Ovary (tissue), 9 donors: ENCODE measurements around the gene HNRNPC. TPM values are rescaled to one million over a fixed set of nuclear protein-coding genes. Genes with fewer than 3 reads are reported as not detected.

Source experiments
- DNase-seq, 5 donors: peaks; one replicate each; pipeline ENCODE4 v3.0.0-alpha.2; 2019 to 2020
- H3K27ac ChIP-seq, 2 donors: fragments of 200-600 bp; one replicate each; pipeline versions ENCODE4 v1.5.1 to v1.8.0; 2019 to 2022
- H3K27me3 ChIP-seq: fragments of 200-600 bp; one replicate; pipeline ENCODE4 v1.8.0; 2022
- H3K36me3 ChIP-seq: fragments of 200-600 bp; sonication (generic); one replicate; pipeline ENCODE4 v1.5.1; 2019
- H3K4me1 ChIP-seq: one replicate; pipeline ENCODE4 v1.8.1; 2013; ENCODE audit warnings: mild to moderate bottlenecking, moderate library complexity; ENCODE audit not compliant: insufficient read depth
- H3K4me3 ChIP-seq: fragments of 200-600 bp; sonication (generic); one replicate; pipeline ENCODE4 v1.5.1; 2017
- H3K9me3 ChIP-seq, 2 donors: fragments of 200-600 bp in 1 of 2; sonication (generic) in 1 of 2; one replicate each; pipeline versions ENCODE4 v1.5.1 to v1.8.1; 2013 to 2019; ENCODE audit warnings: mild to moderate bottlenecking in 1 of 2, moderate library complexity in 1 of 2
- EP300 ChIP-seq: sonication (generic); formaldehyde crosslinking; IDR thresholded peaks from one replicate; pipeline ENCODE4 v1.6.1; 2017; ENCODE audit warnings: antibody characterized with exemption
- POLR2A ChIP-seq: fragments of 450-650 bp; IDR thresholded peaks from one replicate; pipeline ENCODE4 v1.6.1; 2017; ENCODE audit warnings: antibody characterized with exemption, mild to moderate bottlenecking, moderate library complexity
- WGBS, 3 donors: extraction: QIAGEN DNeasy Blood & Tissue Kit in 1 of 3; methylation state at CpG; one replicate each; pipeline versions ENCODE4 v1.1.5 to v1.1.7; 2013 to 2017; 5-methylcytosine and 5-hydroxymethylcytosine counted together
- intact Hi-C, 4 donors: fragments of 100-400 bp; cut with DNase I; formaldehyde crosslinking; loops; one replicate each; pipeline versions ENCODE4 v1.11.0 to v1.15.1; 2022 to 2023
- polyA plus RNA-seq, 2 donors: library from polyadenylated mRNA; stranded (reverse); fragments of 200-250 nt in 1 of 2; fragments of 350-450 nt in 1 of 2; fragmentation: Illumina TruSeq in 1 of 2; extraction: RNeasy Lipid Tissue Mini Kit (QIAGEN cat#74804) in 1 of 2; gene quantifications; one replicate each; pipeline ENCODE4 v1.2.3, GENCODE V29; 2013 to 2014
- total RNA-seq, 7 donors: library from RNA; depleted of rRNA in 2 of 7; stranded (reverse); fragments of >200 nt in 2 of 7; fragmentation: NEBNext Ultra II Directional in 3 of 7; extraction: Animal tissue kit (Norgen Biotek cat#: 25700) in 3 of 7; gene quantifications; one replicate each; pipeline versions ENCODE4 v1.1.0 to v1.2.4, GENCODE V29; 2016 to 2023
- TF ChIP-seq, protein P1 (sequence below), 3 donors: fragments of 450-650 bp in 2 of 3; fragments of 200-600 bp in 1 of 3; IDR thresholded peaks; one replicate each; pipeline versions ENCODE4 v1.5.1 to v1.8.0; 2016 to 2022; ENCODE audit warnings: antibody characterized with exemption in 3 of 3, mild to moderate bottlenecking in 1 of 3
- donor health status: DM: no; HTN: no; CAD: no; lungs with moderate emphysema.
- donor health status: DM: no; HTN: no; CAD: no.
- donor health status: Bipolar disorder and iron deficiency.
- donor health status: DM: yes; HTN: yes; CAD: no.
- donor health status: DM: no; HTN: no; CAD: no.
- donor health status: DM: yes; HTN: yes; CAD: no.

HNRNPC gene
- total and polyA plus RNA-seq, 9 donors: 427 to 913 (median 526) TPM

DNA sequence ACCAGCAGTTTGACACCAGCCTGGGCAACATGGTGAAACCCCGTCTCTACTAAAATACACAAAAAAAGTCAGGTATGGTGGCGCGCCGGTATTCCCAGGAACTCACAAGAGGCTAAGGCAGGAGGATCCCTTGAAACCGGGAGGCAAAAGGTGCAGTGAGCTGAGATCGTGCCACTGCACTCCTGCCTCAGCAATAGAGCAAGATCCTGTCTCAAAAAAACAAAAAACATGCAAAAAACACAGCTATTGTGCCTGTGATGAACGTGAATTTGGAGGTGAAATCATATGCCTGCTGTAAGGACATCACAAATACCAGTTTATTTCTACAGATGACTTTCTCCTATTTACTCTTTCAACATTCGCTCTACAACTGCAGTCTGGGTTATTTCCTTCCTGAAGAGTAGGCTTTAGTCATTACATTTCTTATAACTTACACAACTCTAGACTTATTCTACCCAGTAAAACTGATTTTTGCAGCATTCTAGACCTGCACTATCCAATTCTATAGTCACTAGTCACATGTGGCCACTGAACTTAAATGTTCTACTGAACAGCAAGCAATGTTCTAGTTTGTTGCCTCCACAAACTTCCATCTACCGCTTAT lies 48.3 kb downstream of the HNRNPC start:
- TF ChIP-seq, protein P1, sequence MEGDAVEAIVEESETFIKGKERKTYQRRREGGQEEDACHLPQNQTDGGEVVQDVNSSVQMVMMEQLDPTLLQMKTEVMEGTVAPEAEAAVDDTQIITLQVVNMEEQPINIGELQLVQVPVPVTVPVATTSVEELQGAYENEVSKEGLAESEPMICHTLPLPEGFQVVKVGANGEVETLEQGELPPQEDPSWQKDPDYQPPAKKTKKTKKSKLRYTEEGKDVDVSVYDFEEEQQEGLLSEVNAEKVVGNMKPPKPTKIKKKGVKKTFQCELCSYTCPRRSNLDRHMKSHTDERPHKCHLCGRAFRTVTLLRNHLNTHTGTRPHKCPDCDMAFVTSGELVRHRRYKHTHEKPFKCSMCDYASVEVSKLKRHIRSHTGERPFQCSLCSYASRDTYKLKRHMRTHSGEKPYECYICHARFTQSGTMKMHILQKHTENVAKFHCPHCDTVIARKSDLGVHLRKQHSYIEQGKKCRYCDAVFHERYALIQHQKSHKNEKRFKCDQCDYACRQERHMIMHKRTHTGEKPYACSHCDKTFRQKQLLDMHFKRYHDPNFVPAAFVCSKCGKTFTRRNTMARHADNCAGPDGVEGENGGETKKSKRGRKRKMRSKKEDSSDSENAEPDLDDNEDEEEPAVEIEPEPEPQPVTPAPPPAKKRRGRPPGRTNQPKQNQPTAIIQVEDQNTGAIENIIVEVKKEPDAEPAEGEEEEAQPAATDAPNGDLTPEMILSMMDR (IDR thresholded peaks at IDR 0.05): no peak
- TF ChIP-seq POLR2A: no peak
- TF ChIP-seq EP300: no peak
- Histone ChIP-seq H3K36me3 (no peaks in the 10 kb centered on the region), H3K9me3 (no peaks in the 10 kb centered on the region), H3K4me3 (no peak overlapping the region), H3K4me1 (peaks cover 8% of the 10 kb centered on the region), H3K27ac (no peak overlapping the region), H3K27me3 (no peaks in the 10 kb centered on the region)
- intact Hi-C loops: no loop called here
- 88 to 90% (median 90%) methylated on average over 9 of the region's 9 CpGs for WGBS, 3 donors
- no peak for DNase-seq

DNA sequence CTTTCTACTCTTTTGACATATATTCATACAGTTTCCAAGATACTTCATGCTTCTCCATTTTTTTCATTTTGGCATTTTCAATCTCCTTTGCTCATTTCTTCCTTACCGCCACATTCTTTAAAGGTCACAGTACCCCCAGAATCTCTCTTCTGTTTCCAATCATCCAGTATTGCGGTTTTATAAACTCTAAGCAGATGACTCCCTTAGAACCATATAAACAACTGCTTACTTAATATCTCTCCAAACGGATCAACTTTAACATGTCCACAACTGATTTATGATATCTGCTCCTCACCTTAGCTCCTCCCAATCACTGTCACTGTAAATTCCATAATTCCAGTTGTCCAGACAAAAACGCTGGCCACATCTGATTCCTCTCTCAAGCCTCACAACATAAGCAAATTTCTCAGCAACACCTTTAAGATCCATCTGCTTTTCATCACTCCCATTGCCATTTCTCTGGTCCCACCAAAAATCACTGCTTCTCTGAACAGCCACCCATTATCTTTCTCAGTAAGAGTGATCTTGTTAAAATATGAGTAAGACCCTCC lies 49.6 kb downstream of the HNRNPC start:
- WGBS, 3 donors: 30 to 52% (median 39%) methylated on average over 4 of the region's 4 CpGs
- no peak for DNase-seq
- intact Hi-C loops: loop anchor here in 1 of 4 donors (10.0 kb wide), 1 partner anchor 45 kb away; the partner anchor contains the start of gene HNRNPC
- TF ChIP-seq EP300: no peak
- TF ChIP-seq, protein P1 (IDR thresholded peaks at IDR 0.05): no peak
- TF ChIP-seq POLR2A: no peak
- H3K27ac ChIP-seq: no peak overlapping the region
- H3K36me3 ChIP-seq: no peaks in the 10 kb centered on the region
- H3K27me3 ChIP-seq: no peaks in the 10 kb centered on the region
- H3K9me3 ChIP-seq: no peaks in the 10 kb centered on the region
- H3K4me3 ChIP-seq: no peak overlapping the region
- H3K4me1 ChIP-seq: peaks cover 8% of the 10 kb centered on the region

DNA sequence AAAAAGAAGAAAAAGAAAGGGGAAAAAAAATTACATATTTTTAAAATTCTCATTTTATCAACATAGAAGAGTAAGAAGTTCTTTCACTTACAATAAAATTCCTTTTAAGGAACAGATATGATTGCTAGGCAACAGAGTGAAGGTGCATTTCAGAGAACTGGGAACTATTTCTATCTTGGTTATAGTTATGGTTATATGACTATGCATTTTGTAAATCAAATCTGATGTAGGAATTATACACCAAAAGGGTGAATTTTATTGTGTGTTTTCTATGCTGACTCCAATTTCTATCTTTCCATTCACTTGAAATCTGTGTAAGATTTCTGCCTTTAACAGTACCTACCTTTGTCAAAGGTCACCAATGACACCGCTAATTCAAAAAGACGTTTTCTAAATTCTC lies 50.1 kb downstream of the HNRNPC start:
- H3K4me3 ChIP-seq: no peak overlapping the region
- DNase-seq: no peak
- no peaks in the 10 kb centered on the region for H3K36me3 ChIP-seq
- 52 to 63% (median 61%) methylated on average over 2 of the region's 2 CpGs for WGBS, 3 donors
- intact Hi-C loops: loop anchor here in 1 of 4 donors (10.0 kb wide), 1 partner anchor 46 kb away; the partner anchor contains the start of gene HNRNPC
- H3K9me3 ChIP-seq: no peaks in the 10 kb centered on the region
- no peaks in the 10 kb centered on the region for H3K27me3 ChIP-seq
- no peak overlapping the region for H3K27ac ChIP-seq
- peaks cover 8% of the 10 kb centered on the region for H3K4me1 ChIP-seq
- TF ChIP-seq EP300 (no peak), POLR2A (no peak)
- TF ChIP-seq, protein P1 (IDR thresholded peaks at IDR 0.05): no peak

DNA sequence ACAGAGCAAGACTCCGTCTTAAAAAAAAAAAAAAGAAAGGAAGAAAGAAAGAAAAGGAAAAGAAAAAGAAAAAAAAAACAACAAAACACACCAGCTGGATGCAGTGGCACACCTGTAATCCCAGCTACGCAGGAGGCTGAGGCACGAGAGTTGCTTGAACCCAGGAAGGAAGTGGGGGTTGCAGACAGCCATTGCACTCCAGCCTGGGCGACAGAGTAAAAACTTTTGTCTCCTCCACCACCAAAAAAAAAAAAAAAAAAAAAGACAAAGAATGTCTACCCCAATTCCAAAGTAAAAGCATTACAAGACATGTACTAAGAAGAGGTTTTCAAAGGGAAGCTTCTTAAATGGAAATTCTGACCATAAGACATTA lies 53.4 kb downstream of the HNRNPC start:
- Histone ChIP-seq H3K27me3 (no peaks in the 10 kb centered on the region), H3K4me1 (peaks cover 4% of the 10 kb centered on the region), H3K9me3 (no peaks in the 10 kb centered on the region), H3K4me3 (no peak overlapping the region), H3K36me3 (no peaks in the 10 kb centered on the region), H3K27ac (no peak overlapping the region)
- intact Hi-C loops: loop anchor here in 1 of 4 donors (10.0 kb wide), 1 partner anchor 49 kb away; the partner anchor contains the start of gene HNRNPC
- TF ChIP-seq EP300: no peak
- no peak for TF ChIP-seq POLR2A
- TF ChIP-seq, protein P1 (IDR thresholded peaks at IDR 0.05): no peak
- DNase-seq: no peak
- 79 to 88% (median 80%) methylated on average over 4 of the region's 4 CpGs for WGBS, 3 donors
